Epithelial cell of esophagus (primary cell): Measurements from ENCODE around the gene WDFY1.

ENCODE experiments used
- DNase-seq: peaks from one replicate; pipeline ENCODE4 v3.0.0; 2010; ENCODE audit warnings: low read depth
- H3K4me3 ChIP-seq: 2 replicates; pipeline ENCODE4 v1.5.1; 2011; ENCODE audit warnings: mild to moderate bottlenecking, low read length, control low read depth
- TF ChIP-seq, protein P1 (sequence below): IDR thresholded peaks from 2 replicates; pipeline ENCODE4 v1.5.1; 2011; ENCODE audit warnings: low read depth, mild to moderate bottlenecking, low read length, control low read depth, inconsistent platforms; ENCODE audit not compliant: insufficient read depth; ENCODE audit errors: missing control alignments

Gene WDFY1

DNA sequence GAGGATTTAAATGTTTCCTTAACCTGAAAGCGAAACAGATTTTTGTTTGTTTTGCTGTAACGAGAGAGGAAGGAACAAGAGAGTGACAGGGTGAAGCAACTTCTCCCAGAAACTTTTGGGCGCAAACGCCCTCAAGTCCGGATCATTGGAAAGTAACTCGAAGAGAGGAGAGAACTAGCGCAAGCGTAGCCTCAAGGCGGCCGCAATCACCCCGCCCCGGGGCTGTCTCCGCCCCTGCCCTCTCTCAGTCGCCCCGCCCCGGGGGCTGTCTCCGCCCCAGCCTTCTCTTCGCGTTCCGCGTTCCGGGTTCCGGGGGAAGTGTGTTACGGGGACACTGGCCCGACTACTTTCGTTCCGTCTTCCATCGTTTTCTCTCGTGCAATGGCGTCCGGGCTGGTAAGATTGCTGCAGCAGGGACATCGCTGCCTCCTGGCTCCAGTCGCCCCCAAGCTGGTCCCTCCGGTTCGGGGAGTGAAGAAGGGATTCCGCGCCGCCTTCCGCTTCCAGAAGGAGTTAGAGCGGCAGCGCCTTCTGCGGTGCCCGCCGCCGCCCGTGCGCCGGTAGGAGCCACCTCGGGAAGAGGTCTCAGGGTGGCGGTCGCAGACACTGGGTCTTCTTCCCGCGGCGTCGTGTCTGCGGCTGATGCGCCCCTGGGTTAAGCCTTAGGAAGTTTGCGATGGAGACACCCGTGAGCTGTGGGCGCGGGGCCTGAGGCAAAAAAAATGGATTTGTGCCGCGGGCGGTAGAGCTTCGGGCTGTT lies 12.1 kb upstream of the WDFY1 start, which contains the start of gene MRPL44:
Gene MRPL44, plus strand, starts transcription at position 372 of the 760 bp plus-strand sequence. Its CDS starts 10 bp downstream, at position 382.
- peak; percentile 95 for DNase-seq
- peak within 1 kb of the TSS; percentile 92 for H3K4me3 ChIP-seq
- TF ChIP-seq, protein P1, sequence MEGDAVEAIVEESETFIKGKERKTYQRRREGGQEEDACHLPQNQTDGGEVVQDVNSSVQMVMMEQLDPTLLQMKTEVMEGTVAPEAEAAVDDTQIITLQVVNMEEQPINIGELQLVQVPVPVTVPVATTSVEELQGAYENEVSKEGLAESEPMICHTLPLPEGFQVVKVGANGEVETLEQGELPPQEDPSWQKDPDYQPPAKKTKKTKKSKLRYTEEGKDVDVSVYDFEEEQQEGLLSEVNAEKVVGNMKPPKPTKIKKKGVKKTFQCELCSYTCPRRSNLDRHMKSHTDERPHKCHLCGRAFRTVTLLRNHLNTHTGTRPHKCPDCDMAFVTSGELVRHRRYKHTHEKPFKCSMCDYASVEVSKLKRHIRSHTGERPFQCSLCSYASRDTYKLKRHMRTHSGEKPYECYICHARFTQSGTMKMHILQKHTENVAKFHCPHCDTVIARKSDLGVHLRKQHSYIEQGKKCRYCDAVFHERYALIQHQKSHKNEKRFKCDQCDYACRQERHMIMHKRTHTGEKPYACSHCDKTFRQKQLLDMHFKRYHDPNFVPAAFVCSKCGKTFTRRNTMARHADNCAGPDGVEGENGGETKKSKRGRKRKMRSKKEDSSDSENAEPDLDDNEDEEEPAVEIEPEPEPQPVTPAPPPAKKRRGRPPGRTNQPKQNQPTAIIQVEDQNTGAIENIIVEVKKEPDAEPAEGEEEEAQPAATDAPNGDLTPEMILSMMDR, result no peak

DNA sequence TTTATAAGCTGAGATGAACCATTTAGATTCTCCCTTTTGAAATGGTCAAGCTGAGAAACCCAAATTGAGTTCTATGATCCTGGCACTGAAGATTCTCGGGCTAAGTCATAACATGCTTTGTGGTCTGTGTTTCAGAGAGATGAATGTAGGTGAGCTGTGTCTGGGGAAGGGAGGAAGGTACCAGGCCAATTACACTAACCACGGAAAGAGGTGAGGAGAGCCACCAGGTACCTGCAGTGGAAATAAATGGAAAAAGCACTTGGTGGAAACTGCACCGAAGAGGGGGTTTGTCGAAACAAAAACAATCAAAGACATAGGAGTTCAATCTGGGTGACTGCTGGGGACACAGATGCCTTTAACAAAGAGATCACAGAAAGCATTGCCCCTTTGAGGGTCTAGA lies 11.2 kb upstream of the WDFY1 start:
- TF ChIP-seq, protein P1, result no peak
- peak; percentile 77 for DNase-seq
- H3K4me3 ChIP-seq, result no peak overlapping the region

DNA sequence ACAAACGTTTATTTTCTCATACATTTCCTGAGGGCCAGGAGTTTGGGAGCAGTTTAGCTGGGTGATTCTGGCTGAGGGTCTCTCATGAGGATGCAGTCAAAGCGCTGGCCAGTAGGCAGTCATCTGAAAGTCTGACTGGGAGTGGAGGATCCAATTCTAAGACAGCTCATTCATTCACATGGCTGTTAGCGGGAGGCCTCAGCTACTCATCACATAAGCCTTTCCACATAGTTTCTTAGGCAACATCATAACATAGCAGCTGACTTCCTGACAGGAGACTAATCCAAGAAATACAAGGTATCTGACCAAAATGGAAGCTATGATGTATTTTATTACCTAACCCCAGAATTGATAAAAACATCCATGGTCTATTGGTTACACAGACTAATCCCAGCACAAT lies 9.3 kb upstream of the WDFY1 start:
- H3K4me3 ChIP-seq, result no peak overlapping the region
- DNase-seq, result peak; percentile 72
- TF ChIP-seq, protein P1, result no peak

DNA sequence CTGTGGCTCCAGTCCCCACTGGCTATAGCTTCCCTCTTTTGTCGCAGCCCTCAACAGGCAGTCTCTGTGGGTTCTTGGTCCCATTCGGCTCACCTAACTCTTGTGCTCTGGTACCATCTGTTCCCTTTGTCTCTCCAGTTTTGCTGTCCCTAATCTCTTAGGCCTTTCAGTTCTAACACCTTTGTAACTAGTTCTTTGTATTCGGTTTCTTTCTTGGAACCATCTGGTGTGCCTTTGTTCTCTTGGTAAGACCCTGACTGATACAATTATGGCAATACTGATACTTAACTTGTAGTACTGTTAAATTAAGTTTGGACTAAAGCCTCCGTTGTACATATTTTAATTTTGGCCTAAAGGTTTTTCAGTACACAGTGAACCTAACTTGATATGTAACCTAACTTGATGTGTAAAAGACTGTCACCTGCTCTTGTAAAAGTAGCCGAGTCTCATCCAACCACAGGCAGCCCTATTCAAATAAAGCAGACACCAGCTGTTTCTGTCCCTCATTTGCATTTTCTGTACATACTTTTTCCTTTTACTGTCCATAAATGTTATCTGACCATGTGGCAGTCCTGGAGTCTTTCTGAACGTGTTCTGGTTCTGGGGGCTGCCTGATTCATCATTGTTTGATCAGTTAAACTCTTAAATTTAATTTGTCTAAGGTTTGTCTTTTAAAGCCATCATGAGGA lies 7.3 kb upstream of the WDFY1 start:
- TF ChIP-seq, protein P1, result no peak
- no peak for DNase-seq
- H3K4me3 ChIP-seq, result no peak overlapping the region

DNA sequence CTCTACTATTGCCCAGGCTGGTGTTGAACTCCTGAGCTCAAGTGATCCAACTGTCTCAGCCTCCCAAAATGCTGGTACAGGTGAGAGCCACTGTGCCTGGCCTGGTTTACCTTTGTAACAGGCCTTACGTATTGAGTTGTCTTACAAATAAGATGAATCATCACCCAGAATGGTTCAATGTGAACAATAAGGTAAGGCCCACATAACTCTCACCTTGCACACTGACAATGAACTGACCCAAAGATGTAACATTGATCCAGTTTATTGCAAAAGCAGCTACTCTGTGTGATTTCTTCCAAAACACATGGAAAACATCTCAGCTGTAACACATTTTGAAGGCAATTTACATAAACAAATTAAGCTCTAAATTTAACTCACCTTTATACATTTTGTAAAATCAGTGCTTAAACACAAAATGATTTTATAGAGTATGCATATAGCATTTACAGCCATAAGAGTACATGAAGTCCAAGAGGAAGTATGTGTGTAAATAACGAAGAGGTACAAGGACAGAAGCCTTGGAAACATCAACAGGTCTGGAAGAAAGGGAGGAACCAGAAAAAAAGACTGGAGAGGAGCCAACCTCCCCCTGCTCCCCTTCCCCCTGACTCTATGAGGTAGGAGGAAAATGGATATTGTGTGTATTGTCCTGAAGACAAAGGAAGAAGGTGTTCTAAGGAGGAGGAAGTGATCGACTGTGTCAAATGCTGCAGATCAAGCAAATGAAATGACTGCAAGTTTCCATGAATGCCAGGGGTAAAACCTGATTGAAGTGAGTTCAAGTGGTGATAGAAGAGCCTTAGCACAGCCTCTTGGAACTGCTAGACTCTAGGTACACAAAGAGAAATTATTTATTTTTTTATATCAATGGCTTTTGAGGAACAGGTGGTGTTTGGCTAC lies 5.6 kb upstream of the WDFY1 start:
- no peak overlapping the region for H3K4me3 ChIP-seq
- TF ChIP-seq, protein P1, result no peak
- DNase-seq, result peak; percentile 58

DNA sequence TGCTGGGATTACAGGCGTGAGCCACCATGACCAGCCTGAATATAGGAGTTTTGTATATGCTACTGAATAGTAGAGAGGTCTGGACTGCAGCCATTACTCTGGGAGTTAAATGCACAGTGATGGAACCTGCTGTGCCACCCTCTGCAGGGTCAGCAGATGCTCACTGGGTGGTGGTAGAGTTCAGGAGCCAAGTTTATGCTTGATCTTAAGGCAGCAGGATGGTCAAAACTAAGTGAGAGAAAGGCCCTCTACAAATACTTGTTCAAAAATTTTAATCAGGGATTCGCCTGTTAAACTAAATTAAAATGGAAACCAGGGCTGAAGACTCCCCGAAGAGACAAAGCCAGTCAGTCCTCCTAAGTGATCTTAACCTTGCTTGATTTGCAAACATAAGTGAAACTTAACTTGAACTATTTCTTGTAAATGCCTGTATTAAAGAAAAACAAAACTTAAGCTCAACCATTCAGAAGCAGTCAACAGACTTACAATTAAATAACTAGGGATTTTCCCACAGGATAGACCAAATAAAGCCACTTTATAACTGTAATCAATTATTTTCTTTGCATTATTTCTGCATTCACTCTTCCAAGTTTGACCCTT lies 4.2 kb upstream of the WDFY1 start:
- no peak overlapping the region for H3K4me3 ChIP-seq
- TF ChIP-seq, protein P1, result no peak
- DNase-seq, result no peak
